Activated CD4-positive, alpha-beta T cell treated with anti-CD3 and anti-CD28 coated beads, Interleukin-2, amount 50 U/mL, for 48 hours (primary cell): ENCODE measurements around the gene ARL5C.
"Not testable (repeated sequence)": the region's sequence is repeated elsewhere in the genome, so short reads cannot be mapped to it uniquely, and the experiment has no call there.

Experiments used
- DNase-seq, 2 experiments: peaks; one replicate each; pipeline ENCODE4 v3.0.0-alpha.2; 2020

Gene ARL5C

GRCh38 chr17:39139561-39139960 lies 26.4 kb downstream of the ARL5C start:
- no peak for DNase-seq

- no peak for DNase-seq
These were observed 26.8 kb downstream of the ARL5C start for GRCh38 chr17:39139161-39139511.

GRCh38 chr17:39138431-39139160 lies 27.4 kb downstream of the ARL5C start:
- DNase-seq, result no peak

- DNase-seq, result no peak
These were observed 31.1 kb downstream of the ARL5C start for GRCh38 chr17:39134878-39135277.

GRCh38 chr17:39132192-39132610 lies 33.8 kb downstream of the ARL5C start:
- DNase-seq, result no peak

GRCh38 chr17:39131616-39132015 lies 34.3 kb downstream of the ARL5C start:
- DNase-seq, result no peak

- DNase-seq, result no peak
These were observed 35.8 kb downstream of the ARL5C start for GRCh38 chr17:39130205-39130604.

- DNase-seq, result not testable (repeated sequence)
These were observed 36.4 kb downstream of the ARL5C start for GRCh38 chr17:39129544-39129943.

- no peak for DNase-seq
These were observed 39.5 kb downstream of the ARL5C start for GRCh38 chr17:39126436-39126835.

- DNase-seq, result no peak
These were observed 40.7 kb downstream of the ARL5C start for GRCh38 chr17:39125143-39125875.

GRCh38 chr17:39123627-39124026 lies 42.3 kb downstream of the ARL5C start:
- DNase-seq, result no peak

GRCh38 chr17:39122991-39123390 lies 43.0 kb downstream of the ARL5C start:
- no peak for DNase-seq

- not testable (repeated sequence) for DNase-seq
These were observed 44.0 kb downstream of the ARL5C start for GRCh38 chr17:39121919-39122318.

- no peak for DNase-seq
These were observed 47.1 kb downstream of the ARL5C start for GRCh38 chr17:39118674-39119419.

GRCh38 chr17:39116224-39116623 lies 49.7 kb downstream of the ARL5C start:
- no peak for DNase-seq

GRCh38 chr17:39115135-39115534 lies 50.8 kb downstream of the ARL5C start:
- DNase-seq, result no peak

GRCh38 chr17:39114723-39115122 lies 51.2 kb downstream of the ARL5C start:
- no peak for DNase-seq

GRCh38 chr17:39113871-39114270 lies 52.1 kb downstream of the ARL5C start:
- DNase-seq, result no peak

GRCh38 chr17:39110435-39111136 lies 55.4 kb downstream of the ARL5C start:
- no peak for DNase-seq

GRCh38 chr17:39108461-39109375 lies 57.2 kb downstream of the ARL5C start:
- DNase-seq, result no peak

GRCh38 chr17:39107973-39108372 lies 58.0 kb downstream of the ARL5C start:
- no peak for DNase-seq

GRCh38 chr17:39107155-39107554 lies 58.8 kb downstream of the ARL5C start:
- DNase-seq, result no peak
